DND-41 (cell line): ENCODE data around the gene KHDC4.

Experiments
- CTCF ChIP-seq: IDR thresholded peaks from 2 replicates; pipeline ENCODE4 v1.5.1; 2012; ENCODE audit warnings: borderline replicate concordance, low read length, moderate library complexity, mild to moderate bottlenecking; ENCODE audit not compliant: poor library complexity, severe bottlenecking; ENCODE audit errors: extremely low read depth
- EZH2 ChIP-seq: IDR thresholded peaks from 3 replicates; pipeline ENCODE4 v1.6.1; 2012; ENCODE audit warnings: borderline replicate concordance, low read depth, mild to moderate bottlenecking, moderate library complexity, low read length, inconsistent platforms; ENCODE audit not compliant: severe bottlenecking

- TF ChIP-seq CTCF (no peak), EZH2 (no peak)
Observed at GRCh38 chr1:155933591-155934096, 569 bp downstream of the KHDC4 start.
